ENCODE measurements around the gene MSI2. TPM values are rescaled to one million over a fixed set of nuclear protein-coding genes. Genes with fewer than 3 reads are reported as not detected.

MSI2 gene
- total RNA-seq, 1 experiment from 2014 or later, result 29.5 TPM

- no peak for DNase-seq (ENCODE audit: extremely low read depth, low read depth)
Measured at GRCh38 chr17:57684711-57685498, 428.6 kb downstream of the MSI2 start.

DNA sequence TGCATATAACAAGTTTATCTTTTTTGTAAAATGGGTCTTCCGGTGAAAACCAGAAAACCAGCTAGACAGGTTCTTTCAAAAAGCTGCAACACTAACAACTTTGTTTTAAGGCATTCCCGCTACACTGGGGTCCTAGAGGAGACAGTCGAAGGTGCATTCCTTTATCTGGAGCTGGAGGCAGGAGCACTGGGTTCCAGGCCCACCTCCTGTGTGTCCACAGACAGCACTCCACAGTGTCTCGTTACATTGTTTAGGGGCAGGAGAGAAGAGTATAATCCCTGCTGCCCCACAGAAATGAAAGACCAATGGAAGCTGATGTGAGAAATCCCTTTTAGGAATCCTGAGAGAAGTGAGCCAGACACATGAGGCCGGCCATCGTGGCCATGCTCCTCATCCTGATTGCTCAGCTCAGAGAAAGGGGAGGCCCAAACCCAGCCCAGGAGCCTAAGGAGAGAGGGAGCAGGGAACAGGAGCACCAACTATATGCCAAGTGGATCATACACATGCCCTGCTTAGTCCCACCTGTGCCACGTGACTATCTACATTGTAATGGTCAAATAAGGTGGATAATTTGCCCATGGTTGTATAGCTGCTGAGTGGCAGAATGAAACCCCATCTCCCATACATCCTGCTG, 429.3 kb downstream of the MSI2 start:
- no peak for DNase-seq (ENCODE audit: extremely low read depth, low read depth)

GRCh38 chr17:57687642-57688041, 431.3 kb downstream of the MSI2 start:
- DNase-seq (ENCODE audit: extremely low read depth, low read depth), result no peak

DNA sequence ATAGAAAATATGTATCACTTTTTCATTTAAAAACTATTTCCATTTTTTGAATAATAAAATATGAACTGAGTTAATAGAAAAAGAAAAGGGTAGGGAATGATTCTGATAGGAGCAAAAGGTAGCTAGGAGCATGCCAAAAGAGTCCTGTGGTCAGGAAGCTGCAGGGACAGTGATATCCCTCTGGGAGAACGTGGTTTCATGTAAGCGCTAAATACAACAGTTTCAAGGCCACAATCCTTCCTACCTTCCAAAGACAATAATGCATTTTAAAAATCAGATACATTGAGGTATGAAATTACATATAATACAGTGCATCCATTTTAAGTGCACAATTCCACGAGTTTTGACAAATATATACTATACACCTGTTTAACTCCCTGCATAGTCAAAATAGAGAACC, 432.9 kb downstream of the MSI2 start:
- DNase-seq (ENCODE audit: extremely low read depth, low read depth), result no peak

GRCh38 chr17:57691939-57692338, 435.6 kb downstream of the MSI2 start:
- no peak for DNase-seq (ENCODE audit: extremely low read depth, low read depth)

- DNase-seq (ENCODE audit: extremely low read depth, low read depth), result no peak
Measured at GRCh38 chr17:57692770-57693169, 436.4 kb downstream of the MSI2 start.

DNA sequence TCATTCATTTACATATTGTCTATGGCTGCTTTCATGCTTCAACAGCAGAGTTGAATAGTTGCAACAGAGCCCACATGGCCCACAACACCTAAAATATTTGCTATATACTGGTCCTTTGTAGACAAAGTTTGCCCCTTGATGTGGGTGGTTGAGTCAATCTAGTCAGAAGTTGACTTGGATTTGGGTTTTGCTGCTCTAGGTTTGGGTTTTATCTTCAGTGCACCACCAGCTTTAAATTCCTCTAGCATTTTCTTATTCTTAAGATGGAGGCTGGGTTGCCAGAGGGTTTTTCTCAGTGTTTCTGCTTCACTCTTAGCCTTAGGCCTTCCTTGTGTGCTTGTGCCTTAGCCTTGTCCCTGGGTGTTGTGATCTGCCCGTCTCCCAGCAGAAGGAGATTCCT, 437.7 kb downstream of the MSI2 start:
- no peak for DNase-seq (ENCODE audit: extremely low read depth, low read depth)

DNA sequence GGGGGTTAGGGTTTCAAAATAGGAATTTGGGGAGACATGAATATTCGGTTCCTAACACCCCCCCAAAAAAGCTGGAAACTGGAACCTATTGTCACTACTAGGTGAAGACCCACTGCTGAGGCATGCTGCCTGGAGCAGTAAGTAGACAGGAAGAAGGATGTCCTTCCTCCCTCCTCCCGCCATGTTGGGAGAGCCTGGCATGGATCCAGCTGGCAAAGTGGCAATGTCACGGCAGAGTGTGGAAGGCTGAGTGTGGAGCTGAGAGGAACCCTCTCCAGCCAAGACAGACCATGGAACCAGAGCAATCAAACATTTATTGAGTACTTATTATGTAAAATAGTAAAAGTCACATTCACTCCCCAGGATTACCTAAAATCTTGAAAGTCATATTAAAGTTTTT, 439.7 kb downstream of the MSI2 start:
- no peak for DNase-seq (ENCODE audit: extremely low read depth, low read depth)

DNA sequence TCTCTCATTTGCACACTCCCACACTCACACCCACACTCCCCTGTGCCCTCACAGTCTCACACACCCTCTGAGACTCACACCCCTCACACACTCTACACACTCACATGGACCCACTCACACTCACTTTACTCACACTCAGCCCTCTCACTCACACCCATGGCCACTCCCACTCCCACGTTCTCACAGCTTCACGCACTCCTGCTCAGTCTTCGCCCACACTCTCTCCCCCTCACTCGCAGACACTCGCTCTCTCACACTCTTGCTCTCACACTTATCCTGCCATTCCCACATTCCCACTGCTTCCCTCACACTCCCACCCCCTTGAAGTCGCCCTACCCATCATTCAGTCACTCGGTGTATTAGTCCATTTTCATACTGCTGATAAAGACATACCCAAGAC, 440.9 kb downstream of the MSI2 start:
- no peak for DNase-seq (ENCODE audit: extremely low read depth, low read depth)

GRCh38 chr17:57697891-57698711, 441.8 kb downstream of the MSI2 start:
- DNase-seq (ENCODE audit: extremely low read depth, low read depth), result no peak

DNA sequence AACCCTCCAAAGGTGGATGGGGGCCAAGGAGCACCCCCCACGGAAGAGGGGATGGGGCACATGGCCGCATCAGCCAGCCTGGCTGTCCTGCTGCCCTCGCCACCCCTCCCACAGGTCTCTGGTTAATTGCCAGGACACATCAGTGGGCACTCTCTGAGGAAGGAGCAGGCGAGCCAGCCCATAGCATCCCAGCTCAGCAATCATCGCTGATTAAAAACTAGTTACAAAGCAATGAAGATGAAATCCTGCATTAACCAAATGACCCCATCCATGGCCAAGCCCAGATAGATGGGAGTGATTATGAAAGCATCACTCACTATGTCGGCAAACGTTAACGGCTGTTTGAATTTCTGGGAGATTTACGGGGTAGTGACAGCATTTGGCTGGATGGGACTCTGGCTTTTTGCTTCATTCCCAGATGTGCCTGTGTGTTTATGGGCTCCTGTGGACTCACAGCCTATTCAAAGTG, 443.5 kb downstream of the MSI2 start:
- DNase-seq (ENCODE audit: extremely low read depth, low read depth), result no peak

- no peak for DNase-seq (ENCODE audit: extremely low read depth, low read depth)
Measured at GRCh38 chr17:57701124-57701523, 444.8 kb downstream of the MSI2 start.

- DNase-seq (ENCODE audit: extremely low read depth, low read depth), result no peak
Measured at GRCh38 chr17:57703273-57703672, 446.9 kb downstream of the MSI2 start.

DNA sequence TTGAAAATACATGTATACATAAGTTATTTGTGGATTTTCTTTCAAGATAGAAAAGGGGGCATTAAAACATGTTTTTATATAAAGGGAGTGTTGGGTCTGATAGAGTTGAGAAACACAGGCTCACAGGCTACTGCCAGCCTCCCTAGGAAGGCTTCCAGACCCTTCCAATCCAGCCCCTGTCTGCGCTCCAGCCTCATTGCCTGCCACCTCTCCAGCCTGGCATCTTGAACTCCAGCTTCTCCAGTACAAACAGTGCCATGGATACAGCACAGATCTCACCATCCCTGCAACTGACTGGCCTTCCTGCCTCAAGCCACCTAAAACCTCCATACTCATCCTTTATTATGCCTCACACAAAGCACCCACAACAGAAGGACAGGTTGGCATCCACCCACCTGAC, 448.1 kb downstream of the MSI2 start:
- no peak for DNase-seq (ENCODE audit: extremely low read depth, low read depth)

DNA sequence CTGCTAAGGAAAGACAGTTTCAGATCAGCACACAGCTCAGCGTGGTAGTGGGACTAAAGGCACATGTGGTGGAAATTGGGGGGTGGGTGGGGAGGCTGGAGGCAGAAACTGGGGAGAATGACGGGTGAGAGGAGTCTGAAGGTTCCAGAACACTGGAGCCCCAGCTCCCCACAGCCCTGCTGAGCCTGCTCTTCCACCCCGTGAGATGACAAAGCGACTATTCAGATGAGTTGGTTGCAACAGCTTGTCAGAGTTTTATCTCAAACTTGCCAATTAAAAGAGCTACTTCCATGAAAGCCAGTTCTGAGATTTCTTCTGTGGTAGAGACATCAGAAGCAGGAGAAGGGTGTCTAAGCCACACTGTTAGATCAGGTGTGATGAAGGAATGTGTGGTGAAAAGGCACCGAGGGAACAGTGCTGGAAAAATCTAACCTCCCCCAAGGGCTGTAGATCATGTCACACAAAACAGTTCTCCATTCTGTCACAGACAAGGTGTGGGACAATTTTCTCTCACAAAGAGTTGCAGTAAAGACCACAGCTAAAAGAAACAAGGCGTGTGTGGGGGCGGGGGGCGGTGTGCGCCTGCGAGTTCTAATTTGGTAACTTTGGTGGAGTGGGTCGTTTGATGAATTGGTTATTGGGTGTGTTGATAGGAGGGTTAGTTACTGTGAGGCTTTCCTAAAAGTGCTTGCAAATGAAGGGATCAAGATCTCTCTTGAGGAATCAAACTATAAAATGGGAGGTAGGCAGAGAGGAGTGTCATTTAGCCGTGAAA, 449.8 kb downstream of the MSI2 start:
- DNase-seq (ENCODE audit: extremely low read depth, low read depth), result no peak

DNA sequence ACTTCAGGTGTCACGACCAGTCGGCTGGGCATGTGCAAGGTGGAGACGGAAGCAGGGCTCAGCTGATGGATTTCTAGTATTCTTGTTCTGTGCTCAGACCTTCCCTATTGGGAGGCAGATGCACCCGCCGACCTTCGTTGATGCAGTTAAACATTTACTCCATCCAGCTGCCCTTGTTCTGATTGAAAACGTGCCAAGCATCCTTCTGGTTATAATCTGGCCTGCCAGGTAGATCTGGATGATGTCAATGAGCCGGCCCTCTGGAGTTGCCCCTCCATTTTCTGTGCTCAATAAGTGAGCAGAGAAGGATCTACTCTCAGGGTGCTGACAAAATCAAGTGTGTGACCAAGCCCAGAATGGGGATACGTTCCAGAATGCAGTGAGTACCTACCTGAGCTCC, 450.4 kb downstream of the MSI2 start:
- no peak for DNase-seq (ENCODE audit: extremely low read depth, low read depth)

GRCh38 chr17:57707892-57708291, 451.6 kb downstream of the MSI2 start:
- no peak for DNase-seq (ENCODE audit: extremely low read depth, low read depth)

DNA sequence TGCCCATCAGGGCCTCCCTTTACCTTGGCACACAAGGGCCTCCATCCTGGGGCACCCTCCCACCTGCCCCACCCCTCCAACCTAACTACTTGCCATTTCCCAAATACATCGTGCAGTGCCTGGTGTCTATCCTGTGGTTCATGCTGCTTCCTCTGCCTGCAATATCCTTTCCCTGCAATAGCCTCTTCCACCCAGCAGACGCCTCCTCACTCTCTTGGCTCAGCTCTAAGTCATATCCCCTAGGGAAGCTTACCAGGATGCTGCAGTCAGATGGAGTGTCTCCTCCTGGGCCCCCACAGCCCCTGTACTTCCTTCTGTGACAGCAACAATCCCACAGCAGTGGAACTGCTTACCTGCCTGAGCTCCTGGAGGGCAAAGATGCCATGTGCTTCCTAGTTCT, 452.1 kb downstream of the MSI2 start:
- DNase-seq (ENCODE audit: extremely low read depth, low read depth), result no peak

GRCh38 chr17:57713140-57713539, 456.8 kb downstream of the MSI2 start:
- DNase-seq (ENCODE audit: extremely low read depth, low read depth), result no peak

GRCh38 chr17:57714665-57715180, 458.4 kb downstream of the MSI2 start:
- no peak for DNase-seq (ENCODE audit: extremely low read depth, low read depth)
